H1 (cell line): ENCODE measurements around the gene UBE2E3. TPM values are rescaled to one million over a fixed set of nuclear protein-coding genes. Genes with fewer than 3 reads are reported as not detected.

Source experiments
- GTF2F1 ChIP-seq: IDR thresholded peaks from 2 replicates; pipeline ENCODE4 v1.6.1; 2012; ENCODE audit warnings: low read depth, low read length, improper control_type of control experiment, borderline replicate concordance
- RFX5 ChIP-seq: IDR thresholded peaks from 2 replicates; pipeline ENCODE4 v1.6.1; 2011; ENCODE audit warnings: low read depth, low read length, improper control_type of control experiment, borderline replicate concordance
- SIRT6 ChIP-seq: IDR thresholded peaks from one replicate; pipeline ENCODE4 v1.7.1; 2012; ENCODE audit warnings: low read length, inconsistent platforms
- TBP ChIP-seq: IDR thresholded peaks from 2 replicates; pipeline ENCODE4 v1.6.1; 2011; ENCODE audit warnings: low read depth, low read length, improper control_type of control experiment
- polyA plus RNA-seq, 7 experiments: library from polyadenylated mRNA; depleted of rRNA in 3 of 7; stranded (reverse) in 5 of 7; unstranded in 2 of 7; fragments of >200 nt in 5 of 7; fragments of 200-250 nt in 2 of 7; gene quantifications; 1 replicate in 5 of 7; 2 replicates in 1 of 7; 4 replicates in 1 of 7; pipeline versions ENCODE4 v1.2.1 to v1.2.3, GENCODE V29; 2011 to 2013; ENCODE audit warnings: missing spikeins in 2 of 7, mixed read lengths in 2 of 7
- total RNA-seq: library from RNA; stranded (reverse); fragmentation: NEBNext Ultra II Directional; extraction: Animal tissue kit (Norgen Biotek cat#: 25700); gene quantifications from 2 replicates; pipeline ENCODE4 v1.2.1, GENCODE V29; 2021

The UBE2E3 gene
- total and polyA plus RNA-seq, 2 of the 8 experiments (the other 6 are each of a cell fraction or from before 2014, with no cell fraction given), result 106 to 132 TPM

DNA sequence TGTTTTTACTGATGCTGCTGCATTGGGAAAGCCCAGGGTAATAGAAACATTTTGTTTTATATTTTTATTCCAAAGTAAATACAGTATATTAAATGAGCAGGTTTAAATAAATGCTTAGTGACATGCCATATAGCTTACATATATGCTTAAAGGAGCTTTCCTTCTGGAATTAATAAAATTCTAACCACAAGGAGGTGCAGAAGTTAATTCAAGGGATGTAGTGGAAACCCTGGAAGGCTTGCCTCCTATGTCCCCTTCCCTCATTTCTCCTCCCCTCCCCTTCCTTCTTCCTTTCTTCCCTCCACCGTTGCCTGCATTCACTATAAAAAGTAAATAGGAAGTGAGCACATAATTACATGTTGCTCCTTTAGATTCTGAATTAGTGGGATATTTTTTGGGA is 96.3 kb downstream of the UBE2E3 start (continued):
- no peak for TF ChIP-seq RFX5
- no peak for TF ChIP-seq SIRT6
- TF ChIP-seq GTF2F1, result no peak
- TF ChIP-seq TBP, result no peak
- TF ChIP-seq, all 59 proteins: peak for 0
